ENCODE data around the gene ZKSCAN8.

- TF ChIP-seq POLR2A (IDR thresholded peaks at IDR 0.05; ENCODE audit: low read length) (peak; percentile 87), GATA1 (IDR thresholded peaks at IDR 0.05; ENCODE audit: low read depth, low read length) (no peak)
Observed at GRCh38 chr6:28141500-28142329, at the start of gene ZKSCAN8.
